ENCODE measurements around the gene MYH9. TPM values are rescaled to one million over a fixed set of nuclear protein-coding genes. Genes with fewer than 3 reads are reported as not detected.
"Not testable (repeated sequence)": the region's sequence is repeated elsewhere in the genome, so short reads cannot be mapped to it uniquely, and the experiment has no call there.

MYH9 gene
- total RNA-seq, 2 experiments from 2014 or later: 901 to 925 TPM

- TF ChIP-seq CTCF (IDR thresholded peaks at IDR 0.05): no peak
- H3K27me3 ChIP-seq (ENCODE audit: control insufficient read depth in 1 of 2, insufficient read depth in 2 of 2, low read length in 2 of 2): no peaks in the 10 kb centered on the region
- ChIA-PET CTCF (interaction anchor here (1.5 kb wide), 1 partner anchor 75 kb away, joined by 3 read pairs; no protein-coding TSS in a partner anchor), POLR2A (interaction anchor here (0.7 kb wide), 1 partner anchor 10 kb away, joined by 3 read pairs; no protein-coding TSS in a partner anchor)
- Mint-ChIP-seq H3K4me1 (ENCODE audit: low read depth) (peaks cover 33% of the 10 kb centered on the region), H3K9me3 (no peaks in the 10 kb centered on the region), H3K27me3 (no peaks in the 10 kb centered on the region), H3K36me3 (ENCODE audit: low read depth) (no peaks in the 10 kb centered on the region), H3K4me3 (no peak overlapping the region), H3K27ac (no peak overlapping the region)
- no peaks in the 10 kb centered on the region for H3K36me3 ChIP-seq (ENCODE audit: insufficient read depth, low read length)
- peaks cover 17% of the 10 kb centered on the region for H3K4me1 ChIP-seq (ENCODE audit: insufficient read depth, low read length)
- no peak overlapping the region for H3K4me3 ChIP-seq (ENCODE audit: low read length)
- no peak overlapping the region for H3K27ac ChIP-seq (ENCODE audit: low read depth in 1 of 2, low read length in 2 of 2)
- ATAC-seq (ENCODE audit: poor library complexity) (no peak), DNase-seq (no peak)
- intact Hi-C loops (cut with DNase I, micrococcal nuclease): no loop called here
- no peaks in the 10 kb centered on the region for H3K9me3 ChIP-seq (ENCODE audit: control insufficient read depth in 1 of 2, insufficient read depth in 1 of 2, low read length in 2 of 2)
Measured at GRCh38 chr22:36395055-36395849, 7.5 kb upstream of the MYH9 start.

GRCh38 chr22:36391638-36392037, 3.9 kb upstream of the MYH9 start:
- Histone ChIP-seq H3K36me3 (ENCODE audit: insufficient read depth, low read length) (no peaks in the 10 kb centered on the region), H3K9me3 (ENCODE audit: control insufficient read depth in 1 of 2, insufficient read depth in 1 of 2, low read length in 2 of 2) (no peaks in the 10 kb centered on the region), H3K4me3 (ENCODE audit: low read length) (no peak overlapping the region), H3K27me3 (ENCODE audit: control insufficient read depth in 1 of 2, insufficient read depth in 2 of 2, low read length in 2 of 2) (no peaks in the 10 kb centered on the region), H3K4me1 (ENCODE audit: insufficient read depth, low read length) (peaks cover 6% of the 10 kb centered on the region), H3K27ac (ENCODE audit: low read depth in 1 of 2, low read length in 2 of 2) (no peak overlapping the region)
- Mint-ChIP-seq H3K36me3 (ENCODE audit: low read depth) (peaks cover 10% of the 10 kb centered on the region), H3K4me1 (ENCODE audit: low read depth) (peaks cover 21% of the 10 kb centered on the region), H3K9me3 (no peaks in the 10 kb centered on the region), H3K27ac (no peak overlapping the region), H3K4me3 (peak overlapping the region; percentile 67), H3K27me3 (no peaks in the 10 kb centered on the region)
- DNase-seq: no peak
- POLR2A ChIA-PET: no interaction called here
- no peak for TF ChIP-seq CTCF (IDR thresholded peaks at IDR 0.05)
- CTCF ChIA-PET: no interaction called here
- intact Hi-C loops (cut with DNase I, micrococcal nuclease): no loop called here
- ATAC-seq (ENCODE audit: poor library complexity): no peak

GRCh38 chr22:36389122-36389521, 1.4 kb upstream of the MYH9 start:
- peak overlapping the region; percentile 96 for H3K4me3 Mint-ChIP-seq
- CTCF ChIA-PET: interaction anchor here (1.5 to 2.0 kb wide), 3 partner anchors 20 to 81 kb away, joined by 4 to 9 read pairs (median 6); no protein-coding TSS in a partner anchor
- not testable (repeated sequence) for H3K27me3 Mint-ChIP-seq; H3K27ac ChIP-seq (ENCODE audit: low read depth in 1 of 2, low read length in 2 of 2); ATAC-seq (ENCODE audit: poor library complexity); DNase-seq; H3K36me3 ChIP-seq (ENCODE audit: insufficient read depth, low read length); H3K4me3 ChIP-seq (ENCODE audit: low read length); H3K9me3 ChIP-seq (ENCODE audit: control insufficient read depth in 1 of 2, insufficient read depth in 1 of 2, low read length in 2 of 2); H3K9me3 Mint-ChIP-seq; H3K27me3 ChIP-seq (ENCODE audit: control insufficient read depth in 1 of 2, insufficient read depth in 2 of 2, low read length in 2 of 2)
- intact Hi-C loops (cut with DNase I, micrococcal nuclease): loop anchor here (5.0 kb wide), 2 partner anchors 48 to 83 kb away; no protein-coding TSS in a partner anchor
- POLR2A ChIA-PET: interaction anchor here (44.0 kb wide), 1 partner anchor 34 kb away, joined by 1847 read pairs; no protein-coding TSS in a partner anchor
- peaks cover 34% of the 10 kb centered on the region for H3K36me3 Mint-ChIP-seq (ENCODE audit: low read depth)
- H3K27ac Mint-ChIP-seq: peak overlapping the region; percentile 92
- H3K4me1 Mint-ChIP-seq (ENCODE audit: low read depth): peaks cover 37% of the 10 kb centered on the region
- H3K4me1 ChIP-seq (ENCODE audit: insufficient read depth, low read length): peaks cover 24% of the 10 kb centered on the region
